ENCODE results near the gene PRAC1. TPM values are rescaled to one million over a fixed set of nuclear protein-coding genes. Genes with fewer than 3 reads are reported as not detected.

Gene PRAC1
- total and polyA plus RNA-seq, 12 donors: not detected

- no peaks in the 10 kb centered on the region for H3K36me3 ChIP-seq
- H3K27ac ChIP-seq: no peak overlapping the region
- no peak for ATAC-seq
- peak overlapping the region in 1 of 10 donors; percentile 33 for H3K4me3 ChIP-seq
- no peak for DNase-seq
- 5 to 8% methylated on average over 19 of the region's 19 CpGs for WGBS, 2 donors
- peaks cover 0 to 34% (median 13%) of the 10 kb centered on the region in 9 donors for H3K4me1 ChIP-seq
- no peak for TF ChIP-seq CTCF (IDR thresholded peaks at IDR 0.05)
- H3K9me3 ChIP-seq: no peaks in the 10 kb centered on the region
- H3K27me3 ChIP-seq: peaks cover 36 to 100% (median 100%) of the 10 kb centered on the region in 7 donors
- intact Hi-C loops (cut with DNase I): loop anchor here in 8 of 10 donors (5.0 to 10.0 kb wide), 6 partner anchors 63 to 155 kb away; no protein-coding TSS in a partner anchor
Observed at GRCh38 chr17:48729335-48730239, 7.3 kb upstream of the PRAC1 start.

GRCh38 chr17:48728232-48729231, 6.2 kb upstream of the PRAC1 start, which contains the start of gene HOXB13:
HOXB13 (minus strand) TSS chr17:48728750; CDS start chr17:48728593, 157 bp downstream.
- no peaks in the 10 kb centered on the region for H3K9me3 ChIP-seq
- H3K4me3 ChIP-seq: peak within 1 kb of the TSS in 8 of 10 donors; percentile 8 to 35 (median 22)
- TF ChIP-seq CTCF (IDR thresholded peaks at IDR 0.05): no peak
- peaks cover 44 to 100% (median 100%) of the 10 kb centered on the region in 7 donors for H3K27me3 ChIP-seq
- no peak within 1 kb of the TSS for H3K27ac ChIP-seq
- no peaks in the 10 kb centered on the region for H3K36me3 ChIP-seq
- peak in 1 of 8 donors; percentile 40 for ATAC-seq
- H3K4me1 ChIP-seq: peaks cover 0 to 39% (median 24%) of the 10 kb centered on the region in 9 donors
- intact Hi-C loops (cut with DNase I): loop anchor here in 8 of 10 donors (5.0 to 10.0 kb wide), 6 partner anchors 64 to 156 kb away; no protein-coding TSS in a partner anchor
- peak in 1 of 2 donors; percentile 27 for DNase-seq
- WGBS, 2 donors: 3 to 4% methylated on average over 55 of the region's 55 CpGs

- no peaks in the 10 kb centered on the region for H3K9me3 ChIP-seq
- H3K27me3 ChIP-seq: peaks cover 44 to 100% (median 100%) of the 10 kb centered on the region in 7 donors
- no peak for TF ChIP-seq CTCF (IDR thresholded peaks at IDR 0.05)
- H3K36me3 ChIP-seq: no peaks in the 10 kb centered on the region
- WGBS, 2 donors: 27 to 28% methylated on average over 9 of the region's 9 CpGs
- H3K4me3 ChIP-seq: no peak overlapping the region
- no peak for ATAC-seq
- intact Hi-C loops (cut with DNase I): loop anchor here (2.0 to 10.0 kb wide), 8 partner anchors 63 to 157 kb away; no protein-coding TSS in a partner anchor
- H3K4me1 ChIP-seq: peaks cover 0 to 40% (median 26%) of the 10 kb centered on the region in 9 donors
- no peak for DNase-seq
- no peak overlapping the region for H3K27ac ChIP-seq
Observed at GRCh38 chr17:48727415-48728175, 5.3 kb upstream of the PRAC1 start.
